T47D (cell line): ENCODE measurements around the gene MZT1.
"Not testable (repeated sequence)": the region's sequence is repeated elsewhere in the genome, so short reads cannot be mapped to it uniquely, and the experiment has no call there.

ENCODE experiments used
- DNase-seq, 2 experiments: peaks; one replicate each; pipeline versions ENCODE4 v3.0.0 to v3.0.0-alpha.2; 2011 to 2012; ENCODE audit warnings: low read depth in 1 of 2, low spot score in 1 of 2
- JUND ChIP-seq: IDR thresholded peaks from 2 replicates; pipeline ENCODE4 v1.6.1; 2012; ENCODE audit warnings: low read depth
- in situ Hi-C: cut with HindIII; loops from 2 replicates; pipeline ENCODE4 v1.10.0; 2016; ENCODE audit warnings: low sequenced_read_pairs, low pct_unique_long_range_greater_than_20kb

MZT1 gene, protein sequence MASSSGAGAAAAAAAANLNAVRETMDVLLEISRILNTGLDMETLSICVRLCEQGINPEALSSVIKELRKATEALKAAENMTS

DNA sequence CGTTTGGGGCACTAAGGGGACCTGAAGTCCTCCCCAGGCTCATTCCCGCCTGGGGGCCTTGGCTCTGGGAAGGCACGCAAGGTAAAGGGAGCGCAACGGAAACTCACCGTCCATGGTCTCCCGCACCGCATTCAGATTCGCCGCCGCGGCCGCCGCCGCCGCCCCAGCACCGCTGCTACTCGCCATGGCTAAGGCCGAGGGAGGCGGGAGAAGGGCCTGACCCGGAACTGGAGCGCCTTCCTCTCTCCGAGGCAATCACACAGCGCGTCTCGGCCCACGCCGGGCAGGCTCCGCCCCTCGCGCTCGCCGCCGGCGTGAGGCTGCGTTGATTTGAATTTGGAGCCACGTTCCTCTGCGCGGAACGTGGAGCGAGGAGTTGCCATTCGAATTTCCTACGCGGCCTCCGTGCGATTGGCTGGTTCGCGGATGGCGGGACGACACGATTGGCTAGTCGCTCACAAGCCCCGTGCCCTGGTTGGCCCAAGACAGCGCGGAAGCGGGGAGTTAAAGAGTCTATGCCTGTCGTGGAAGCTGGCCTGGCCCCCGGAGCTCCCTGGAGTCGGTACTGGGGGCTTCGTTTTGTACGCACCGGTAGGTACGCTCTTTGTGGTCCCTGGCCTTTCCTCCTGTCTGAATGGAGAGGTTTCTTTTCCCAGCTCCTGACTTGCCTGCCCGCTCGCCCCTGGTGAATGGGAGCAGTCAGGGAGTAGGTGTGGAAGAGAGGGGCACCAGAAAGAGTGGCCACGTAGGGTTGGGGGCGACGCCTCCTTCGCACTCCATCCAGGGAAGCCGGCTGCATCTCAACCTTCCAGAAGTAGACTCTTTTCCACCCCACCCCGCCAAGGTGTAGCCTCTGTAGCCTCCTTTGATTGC is at the start of gene MZT1, which contains the start of gene BORA:
Gene MZT1, minus strand, starts transcription at position 213 of the 873 bp plus-strand sequence. Its CDS starts 27 bp downstream, at position 186.
Gene BORA, plus strand, starts transcription at position 507 of the 873 bp plus-strand sequence. CDS start 1,018 bp downstream, outside the sequence.
- no peak for TF ChIP-seq JUND
- peak; percentile 70 to 97 for DNase-seq
- in situ Hi-C loops = no loop called here

DNA sequence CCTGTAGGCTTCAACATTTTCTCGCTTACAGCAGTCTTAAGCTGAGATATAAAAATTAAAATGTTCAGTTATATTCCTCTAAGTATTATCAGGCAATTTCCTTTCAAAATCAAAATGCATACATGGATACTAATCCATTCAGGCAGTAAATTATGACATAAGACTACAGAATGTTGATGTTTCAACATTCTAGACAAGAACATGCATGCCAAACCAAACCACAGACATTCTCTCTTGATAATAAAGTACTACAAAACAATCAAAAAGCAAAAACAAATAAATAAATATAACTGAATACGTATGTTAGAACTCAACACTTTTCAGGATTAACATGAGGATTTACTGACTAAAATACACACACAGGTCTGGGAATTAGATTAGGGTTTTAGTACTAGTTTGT is 46.6 kb upstream of the MZT1 start:
- no peak for TF ChIP-seq JUND
- in situ Hi-C loops = no loop called here
- no peak for DNase-seq

DNA sequence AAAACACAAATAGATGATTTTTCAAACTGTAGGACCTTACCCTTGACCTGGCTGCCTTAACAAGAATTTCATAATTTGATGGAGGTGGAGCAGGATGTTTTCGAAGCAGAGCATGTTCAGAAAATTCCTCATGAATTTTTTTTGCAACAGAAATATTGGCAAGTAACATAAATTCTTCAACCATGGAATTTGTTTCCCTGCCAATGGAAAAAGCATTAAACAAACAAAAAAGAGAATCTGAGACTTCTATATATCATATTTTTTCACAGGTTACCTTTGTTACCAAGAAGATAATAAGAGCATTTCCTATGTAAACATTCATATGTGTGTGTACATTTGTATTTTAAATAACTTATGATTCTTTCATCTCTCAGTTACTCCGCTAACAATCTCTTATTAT is 36.0 kb upstream of the MZT1 start:
- TF ChIP-seq JUND = no peak
- in situ Hi-C loops = no loop called here
- no peak for DNase-seq

DNA sequence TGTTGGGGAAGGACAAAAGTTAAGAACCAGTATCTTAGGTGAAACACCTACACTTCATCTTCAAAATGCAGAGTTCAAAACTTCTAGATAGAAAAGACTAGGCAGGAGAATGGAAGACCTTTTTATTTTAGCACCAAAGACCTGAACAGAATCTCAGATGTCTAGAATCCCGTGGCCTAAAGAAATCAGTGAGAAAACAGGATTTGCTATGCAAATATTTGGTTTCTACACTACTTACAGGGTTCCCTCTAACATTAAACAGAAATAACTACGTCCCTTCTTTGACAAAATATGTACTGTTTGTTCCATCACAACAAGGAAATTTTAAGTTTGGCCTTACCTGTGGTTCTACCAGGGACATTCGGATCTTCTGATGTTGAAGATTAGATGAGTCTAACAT is 32.8 kb upstream of the MZT1 start:
- TF ChIP-seq JUND = no peak
- DNase-seq = no peak
- in situ Hi-C loops = no loop called here

DNA sequence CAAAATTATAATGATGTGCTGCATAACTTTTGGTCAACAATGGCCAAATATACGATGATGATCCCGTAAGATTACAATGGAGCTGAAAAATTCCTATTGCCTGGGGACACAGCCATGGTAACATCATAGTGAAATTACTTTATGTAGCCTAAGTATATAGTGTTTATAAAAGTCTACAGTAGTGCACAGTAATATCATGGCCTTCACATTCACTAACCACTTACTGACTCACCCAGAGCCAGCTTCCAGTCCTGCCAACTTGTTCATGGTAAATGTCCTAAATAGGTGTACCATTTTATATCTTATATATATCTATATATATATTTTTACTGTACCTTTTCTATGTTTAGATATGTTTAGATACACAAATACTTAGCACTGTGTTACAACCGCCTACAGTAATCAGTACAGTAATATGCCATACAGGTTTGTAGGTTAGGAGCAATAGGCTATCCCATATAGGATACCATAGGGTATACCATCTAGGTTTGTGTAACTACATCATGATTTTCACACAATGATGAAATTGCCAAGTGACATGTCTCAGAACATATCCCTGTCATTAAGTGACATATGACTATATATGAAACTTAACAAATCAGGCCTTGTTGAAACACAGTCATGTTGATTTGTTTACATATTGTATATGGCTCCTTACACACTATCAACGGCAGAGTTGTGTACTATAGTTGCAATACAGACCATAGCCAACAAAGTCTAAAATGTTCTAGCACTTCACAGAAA is 30.5 kb upstream of the MZT1 start:
- DNase-seq = no peak
- in situ Hi-C loops = no loop called here
- TF ChIP-seq JUND = no peak

DNA sequence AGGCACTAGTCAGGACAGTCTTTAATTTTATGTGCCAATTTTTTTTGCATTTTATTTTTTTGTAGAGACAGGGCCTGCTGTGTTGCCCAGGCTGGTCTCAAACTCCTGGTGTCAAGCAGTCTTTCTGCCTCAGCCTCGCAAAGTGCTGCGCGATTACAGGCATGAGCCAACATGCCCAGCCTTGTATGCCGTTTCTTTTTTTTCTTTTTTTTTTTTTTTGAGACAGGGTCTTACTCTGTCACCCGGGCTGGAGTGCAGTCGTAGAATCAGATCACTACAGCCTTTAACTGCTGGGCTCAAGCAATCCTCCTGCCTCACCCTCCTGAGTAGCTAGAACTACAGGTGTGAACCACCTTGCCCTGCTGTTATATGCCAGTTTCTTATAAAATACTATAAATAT is 26.7 kb upstream of the MZT1 start:
- in situ Hi-C loops = no loop called here
- DNase-seq = no peak
- no peak for TF ChIP-seq JUND

DNA sequence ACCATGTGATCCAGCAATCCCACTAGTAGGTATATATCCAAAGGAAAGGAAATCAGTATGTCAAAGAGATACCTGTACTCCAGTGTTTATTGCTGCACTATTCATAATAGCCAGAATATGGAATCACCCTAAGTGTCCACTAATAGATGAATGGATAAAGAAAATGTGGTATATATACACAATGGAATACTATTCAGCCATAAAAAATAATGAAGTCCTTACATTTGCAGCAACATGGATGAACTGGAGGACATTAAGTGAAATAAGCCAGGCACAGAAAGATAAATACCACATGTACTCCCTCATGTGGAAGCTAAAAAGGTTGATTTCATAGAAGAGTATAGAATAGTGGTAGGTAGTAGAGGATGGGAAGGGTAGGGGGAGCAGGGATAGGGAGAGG is 23.8 kb upstream of the MZT1 start:
- no peak for DNase-seq
- no peak for TF ChIP-seq JUND
- in situ Hi-C loops = no loop called here

DNA sequence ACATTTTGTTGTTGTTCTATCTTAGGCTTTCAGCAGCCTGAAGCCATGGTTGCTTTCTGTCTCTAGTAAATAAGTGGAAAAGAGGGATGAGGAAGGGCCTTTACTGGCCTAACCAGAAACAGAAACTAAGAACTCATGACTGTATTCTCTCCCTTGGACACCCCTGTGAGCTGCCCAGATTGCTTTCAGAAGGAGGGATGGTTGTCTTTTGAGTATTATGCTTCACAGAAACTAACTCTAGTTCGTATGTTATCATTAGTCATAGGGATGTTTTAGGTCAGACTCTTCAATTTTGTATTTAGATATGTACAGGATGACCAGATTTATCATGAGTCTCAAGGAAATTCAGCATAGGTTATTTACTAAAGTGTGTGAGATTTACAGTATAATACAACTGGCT is 17.8 kb upstream of the MZT1 start:
- DNase-seq = no peak
- in situ Hi-C loops = no loop called here
- TF ChIP-seq JUND = no peak

DNA sequence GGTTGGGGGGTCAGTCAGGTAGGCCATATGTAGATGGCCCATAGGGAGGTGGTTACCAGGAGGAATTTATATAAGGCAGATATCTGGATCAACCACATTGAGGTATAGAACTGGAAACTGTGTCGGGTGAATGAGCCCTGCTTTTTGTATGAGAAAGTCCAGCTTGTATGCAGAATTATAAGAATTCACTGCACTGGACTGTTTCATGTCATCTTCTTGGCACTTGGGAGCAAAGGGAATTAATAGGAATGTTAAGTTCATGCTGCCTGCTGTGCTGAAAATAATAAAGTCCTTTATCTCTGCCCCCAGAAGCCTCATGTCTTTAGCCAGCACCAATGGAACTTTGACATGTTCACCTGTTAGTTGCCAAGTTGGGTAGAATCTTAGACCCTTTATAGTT is 12.6 kb upstream of the MZT1 start:
- DNase-seq = no peak
- no peak for TF ChIP-seq JUND
- in situ Hi-C loops = no loop called here

DNA sequence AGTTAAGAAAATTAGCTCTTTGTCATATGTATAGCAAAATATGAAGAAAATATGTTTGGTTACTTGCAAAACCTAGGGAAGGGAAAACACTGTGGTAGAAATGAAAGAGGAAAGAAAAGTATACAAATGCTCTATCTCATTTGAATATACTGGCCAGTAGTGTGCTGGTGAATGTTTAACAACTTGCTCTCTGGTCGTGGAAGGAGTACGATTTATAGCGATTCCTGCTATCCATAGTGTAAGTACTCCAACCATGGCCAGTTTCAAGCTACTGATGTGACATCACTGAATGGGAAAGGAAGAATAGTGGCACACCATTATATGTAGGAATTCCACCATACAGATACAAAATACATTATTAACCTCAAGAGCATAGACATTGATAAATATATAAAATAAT is 9.6 kb upstream of the MZT1 start:
- DNase-seq = no peak
- no peak for TF ChIP-seq JUND
- in situ Hi-C loops = no loop called here

DNA sequence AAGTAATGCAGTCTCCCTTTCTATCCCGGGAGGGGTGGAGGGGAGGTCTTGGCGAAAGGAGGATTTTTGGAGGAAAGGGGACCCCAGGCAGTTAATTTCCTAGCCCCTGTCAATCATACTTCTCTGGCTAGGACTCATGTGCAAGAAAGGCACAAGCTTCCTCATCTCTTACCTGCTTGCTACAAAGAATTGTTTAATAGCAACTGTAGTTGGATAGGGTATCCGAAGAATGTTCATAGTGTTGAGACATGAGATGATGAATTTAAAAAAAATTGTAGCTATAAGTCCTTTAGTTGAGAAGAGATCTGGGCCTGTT is 819 bp upstream of the MZT1 start:
- no peak for TF ChIP-seq JUND
- in situ Hi-C loops = no loop called here
- no peak for DNase-seq

DNA sequence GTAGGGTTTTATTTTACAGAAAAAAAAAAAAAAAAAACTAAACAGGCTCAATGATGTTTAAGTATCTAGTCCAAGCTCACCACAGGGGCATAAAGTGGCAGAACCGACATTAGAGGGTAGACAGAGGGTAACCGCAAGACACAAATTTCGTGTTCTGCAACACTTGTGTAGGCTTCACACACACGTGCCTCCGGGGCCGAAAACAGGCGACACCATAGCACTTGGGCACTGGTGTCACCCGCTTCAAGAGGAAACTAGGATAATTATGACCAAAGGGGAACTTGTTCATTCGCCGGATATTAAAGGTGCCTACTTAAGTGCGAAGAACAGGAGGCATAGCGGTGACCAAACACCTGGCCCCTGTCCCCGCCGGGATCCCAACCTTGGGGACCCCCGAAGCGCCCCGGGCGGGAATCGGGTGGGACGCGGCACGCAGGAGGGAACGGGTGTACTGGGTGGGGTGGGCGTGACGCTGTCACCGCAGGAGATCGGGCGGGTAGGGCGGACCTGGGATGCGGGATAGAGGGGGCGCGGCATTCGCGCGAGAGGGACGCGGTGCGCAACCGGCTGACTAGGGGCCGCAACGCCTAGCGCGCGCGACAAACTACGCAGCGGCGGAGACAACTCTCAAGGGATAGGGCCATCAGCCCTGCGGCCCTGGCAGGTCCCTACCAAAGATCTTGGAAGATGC is 558 bp downstream of the MZT1 start:
- DNase-seq = peak in 1 of 2 experiments; percentile 26
- in situ Hi-C loops = no loop called here
- TF ChIP-seq JUND = no peak

DNA sequence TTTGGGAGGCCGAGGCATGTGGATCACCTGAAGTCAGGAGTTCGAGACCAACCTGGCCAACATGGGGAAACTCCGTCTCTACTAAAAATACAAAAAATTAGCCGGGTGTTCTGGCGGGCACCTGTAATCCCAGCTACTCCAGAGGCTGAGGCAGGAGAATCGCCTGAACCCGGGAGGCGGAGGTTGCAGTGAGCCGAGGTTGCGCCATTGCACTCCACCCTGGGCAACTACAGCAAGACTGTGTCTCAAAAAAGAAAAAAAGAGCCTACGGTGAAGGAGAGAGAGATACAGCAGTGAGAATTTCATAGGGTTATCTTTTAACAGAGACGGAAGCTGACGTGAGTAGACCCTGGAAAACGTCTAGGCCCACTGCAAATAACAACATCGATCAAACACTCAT is 1.2 kb downstream of the MZT1 start:
- DNase-seq, in situ Hi-C loops: not testable (repeated sequence)
